Thyroid gland (tissue), 4 donors: ENCODE measurements around the gene MYO5C.

ENCODE experiments used
- POLR2A ChIP-seq, 2 donors: fragments of 450-650 bp; IDR thresholded peaks; one replicate each; pipeline ENCODE4 v1.6.1; 2017; ENCODE audit warnings: antibody characterized with exemption in 2 of 2, mild to moderate bottlenecking in 2 of 2, moderate library complexity in 1 of 2
- TF ChIP-seq, protein P1 (sequence below), 6 experiments: fragments of 200-600 bp in 3 of 6; fragments of 450-650 bp in 3 of 6; sonication (generic) in 3 of 6; IDR thresholded peaks; one replicate each; pipeline ENCODE4 v1.5.1; 2016 to 2019; ENCODE audit warnings: antibody characterized with exemption in 6 of 6, mild to moderate bottlenecking in 2 of 6, inconsistent platforms in 1 of 6, moderate library complexity in 1 of 6

DNA sequence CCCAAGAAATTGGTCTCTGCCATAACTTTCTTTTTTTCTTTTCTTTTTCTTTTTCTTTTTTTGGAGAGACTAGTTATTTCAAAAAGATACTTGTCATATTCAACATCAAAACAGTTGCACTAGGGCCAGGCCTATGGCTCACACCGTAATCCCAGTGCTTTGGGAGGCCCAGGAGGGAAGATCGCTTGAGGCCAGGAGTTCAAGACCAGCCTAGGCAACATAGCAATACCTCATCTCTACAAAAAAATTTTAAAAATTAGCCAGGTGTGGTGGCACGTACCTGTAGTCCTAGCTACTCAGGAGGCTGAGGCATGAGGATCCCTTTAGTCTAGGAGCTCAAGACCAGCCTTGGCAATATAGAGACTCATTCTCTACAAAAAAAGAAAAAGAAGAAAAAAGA lies 55.4 kb downstream of the MYO5C start:
- TF ChIP-seq, protein P1, sequence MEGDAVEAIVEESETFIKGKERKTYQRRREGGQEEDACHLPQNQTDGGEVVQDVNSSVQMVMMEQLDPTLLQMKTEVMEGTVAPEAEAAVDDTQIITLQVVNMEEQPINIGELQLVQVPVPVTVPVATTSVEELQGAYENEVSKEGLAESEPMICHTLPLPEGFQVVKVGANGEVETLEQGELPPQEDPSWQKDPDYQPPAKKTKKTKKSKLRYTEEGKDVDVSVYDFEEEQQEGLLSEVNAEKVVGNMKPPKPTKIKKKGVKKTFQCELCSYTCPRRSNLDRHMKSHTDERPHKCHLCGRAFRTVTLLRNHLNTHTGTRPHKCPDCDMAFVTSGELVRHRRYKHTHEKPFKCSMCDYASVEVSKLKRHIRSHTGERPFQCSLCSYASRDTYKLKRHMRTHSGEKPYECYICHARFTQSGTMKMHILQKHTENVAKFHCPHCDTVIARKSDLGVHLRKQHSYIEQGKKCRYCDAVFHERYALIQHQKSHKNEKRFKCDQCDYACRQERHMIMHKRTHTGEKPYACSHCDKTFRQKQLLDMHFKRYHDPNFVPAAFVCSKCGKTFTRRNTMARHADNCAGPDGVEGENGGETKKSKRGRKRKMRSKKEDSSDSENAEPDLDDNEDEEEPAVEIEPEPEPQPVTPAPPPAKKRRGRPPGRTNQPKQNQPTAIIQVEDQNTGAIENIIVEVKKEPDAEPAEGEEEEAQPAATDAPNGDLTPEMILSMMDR (IDR thresholded peaks at IDR 0.05): no peak
- TF ChIP-seq POLR2A (IDR thresholded peaks at IDR 0.05): no peak
